Measurements from ENCODE around the gene INPP5A.
"Not testable (repeated sequence)": the region's sequence is repeated elsewhere in the genome, so short reads cannot be mapped to it uniquely, and the experiment has no call there.

Gene INPP5A

DNA sequence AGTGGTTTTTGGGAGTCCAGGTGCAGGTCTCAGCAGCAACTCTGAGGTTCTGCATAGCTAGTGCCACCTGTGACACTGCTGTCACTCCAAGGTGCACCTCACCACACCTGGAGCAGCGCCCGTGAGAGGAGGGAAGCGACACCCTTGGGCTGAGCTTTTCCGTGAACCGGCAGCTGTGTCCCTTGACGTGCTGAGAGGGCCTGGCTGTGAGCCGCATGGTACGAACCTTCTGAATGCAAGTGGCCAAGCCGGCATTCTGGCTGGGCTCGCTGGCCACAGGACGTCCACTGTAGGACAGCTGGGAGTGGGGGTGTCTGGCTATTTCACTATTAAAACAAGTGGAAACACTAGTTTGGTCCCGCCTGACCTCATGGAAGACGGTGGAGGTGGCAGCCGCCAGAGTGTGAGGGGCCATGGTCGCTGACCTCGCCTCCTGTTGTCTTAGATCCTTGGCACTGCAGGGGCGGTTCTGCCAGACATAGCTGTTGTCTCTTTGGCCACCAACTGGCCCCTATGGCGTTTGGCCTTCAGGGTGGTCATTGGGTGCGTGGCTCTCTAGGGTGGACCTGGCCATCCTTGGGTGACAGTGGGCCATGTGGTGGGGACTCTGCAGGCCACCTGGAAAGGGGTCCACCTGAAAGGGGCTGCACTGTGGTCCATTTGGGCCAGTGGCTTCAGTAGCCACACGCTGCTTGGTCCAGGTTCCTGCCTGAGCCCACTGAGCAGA lies 12.9 kb downstream of the INPP5A start:
- DNase-seq (ENCODE audit: low read depth), result no peak

DNA sequence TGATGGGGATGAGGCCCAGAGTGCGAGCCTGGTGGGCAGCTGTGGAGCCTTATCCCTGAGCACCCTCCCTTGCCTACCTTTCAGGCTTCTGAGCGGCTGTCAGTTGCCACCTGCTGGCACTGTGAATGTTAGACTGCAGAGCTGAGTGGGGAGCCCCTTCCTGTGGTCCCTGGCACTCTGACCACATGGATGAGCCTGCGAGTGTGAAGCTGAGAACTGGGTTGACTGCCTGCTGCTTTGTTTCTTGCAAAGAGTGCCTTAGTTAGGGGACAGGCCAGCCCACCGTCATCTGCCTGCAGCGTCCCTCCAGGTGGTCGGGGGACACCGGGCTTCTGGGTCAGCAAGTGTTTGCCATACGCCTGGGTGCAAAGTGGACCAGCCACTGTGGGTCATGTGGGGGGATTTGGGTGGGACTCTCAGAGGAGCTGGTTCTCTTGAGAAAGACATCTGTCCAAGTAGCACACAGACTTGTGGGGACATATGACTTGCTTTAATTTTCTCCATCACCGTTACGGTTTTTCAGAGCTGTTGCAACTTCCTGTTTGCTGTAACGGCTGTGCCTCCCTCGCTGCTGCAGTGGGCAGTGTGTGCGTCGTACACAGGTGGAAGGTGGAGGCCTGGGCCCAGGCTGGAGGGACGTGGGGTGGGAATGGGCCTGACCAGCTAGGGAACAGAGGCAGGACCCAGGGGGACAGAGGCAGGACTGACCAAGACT lies 13.7 kb downstream of the INPP5A start:
- no peak for DNase-seq (ENCODE audit: low read depth)

DNA sequence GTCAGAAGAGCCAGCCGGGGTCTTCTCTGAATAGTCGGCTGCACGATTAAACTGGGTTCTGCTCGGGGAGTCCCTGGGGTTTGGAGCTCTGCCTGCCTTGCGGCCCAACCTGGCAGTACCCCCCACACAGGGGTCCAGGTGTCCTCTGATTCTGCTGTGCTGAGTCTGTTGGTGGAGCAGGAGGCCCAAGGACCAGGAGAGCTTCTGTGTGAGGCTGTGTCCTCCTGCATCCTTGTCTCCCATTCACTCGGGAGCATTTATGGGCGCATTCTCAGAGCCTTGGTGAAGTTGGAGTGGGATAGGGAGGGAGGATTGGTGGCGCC lies 14.2 kb downstream of the INPP5A start:
- no peak for DNase-seq (ENCODE audit: low read depth)

DNA sequence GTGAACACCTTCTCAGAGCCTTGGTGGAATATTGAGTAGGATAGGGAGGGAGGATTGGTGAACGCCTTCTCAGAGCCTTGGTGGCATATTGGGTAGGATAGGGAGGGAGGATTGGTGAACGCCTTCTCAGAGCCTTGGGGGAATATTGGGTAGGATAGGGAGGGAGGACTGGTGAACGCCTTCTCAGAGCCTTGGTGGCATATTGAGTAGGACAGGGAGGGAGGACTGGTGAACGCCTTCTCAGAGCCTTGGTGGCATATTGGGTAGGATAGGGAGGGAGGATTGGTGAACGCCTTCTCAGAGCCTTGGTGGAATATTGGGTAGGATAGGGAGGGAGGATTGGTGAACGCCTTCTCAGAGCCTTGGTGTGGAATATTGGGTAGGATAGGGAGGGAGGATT lies 15.0 kb downstream of the INPP5A start:
- not testable (repeated sequence) for DNase-seq (ENCODE audit: low read depth)

DNA sequence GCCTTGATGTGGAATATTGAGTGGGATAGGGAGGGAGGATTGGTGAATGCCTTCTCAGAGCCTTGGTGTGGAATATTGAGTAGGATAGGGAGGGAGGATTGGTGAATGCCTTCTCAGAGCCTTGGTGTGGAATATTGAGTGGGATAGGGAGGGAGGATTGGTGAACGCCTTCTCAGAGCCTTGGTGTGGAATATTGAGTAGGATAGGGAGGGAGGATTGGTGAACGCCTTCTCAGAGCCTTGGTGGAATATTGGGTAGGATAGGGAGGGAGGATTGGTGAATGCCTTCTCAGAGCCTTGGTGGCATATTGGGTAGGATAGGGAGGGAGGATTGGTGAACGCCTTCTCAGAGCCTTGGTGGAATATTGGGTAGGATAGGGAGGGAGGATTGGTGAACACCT lies 16.0 kb downstream of the INPP5A start:
- not testable (repeated sequence) for DNase-seq (ENCODE audit: low read depth)

DNA sequence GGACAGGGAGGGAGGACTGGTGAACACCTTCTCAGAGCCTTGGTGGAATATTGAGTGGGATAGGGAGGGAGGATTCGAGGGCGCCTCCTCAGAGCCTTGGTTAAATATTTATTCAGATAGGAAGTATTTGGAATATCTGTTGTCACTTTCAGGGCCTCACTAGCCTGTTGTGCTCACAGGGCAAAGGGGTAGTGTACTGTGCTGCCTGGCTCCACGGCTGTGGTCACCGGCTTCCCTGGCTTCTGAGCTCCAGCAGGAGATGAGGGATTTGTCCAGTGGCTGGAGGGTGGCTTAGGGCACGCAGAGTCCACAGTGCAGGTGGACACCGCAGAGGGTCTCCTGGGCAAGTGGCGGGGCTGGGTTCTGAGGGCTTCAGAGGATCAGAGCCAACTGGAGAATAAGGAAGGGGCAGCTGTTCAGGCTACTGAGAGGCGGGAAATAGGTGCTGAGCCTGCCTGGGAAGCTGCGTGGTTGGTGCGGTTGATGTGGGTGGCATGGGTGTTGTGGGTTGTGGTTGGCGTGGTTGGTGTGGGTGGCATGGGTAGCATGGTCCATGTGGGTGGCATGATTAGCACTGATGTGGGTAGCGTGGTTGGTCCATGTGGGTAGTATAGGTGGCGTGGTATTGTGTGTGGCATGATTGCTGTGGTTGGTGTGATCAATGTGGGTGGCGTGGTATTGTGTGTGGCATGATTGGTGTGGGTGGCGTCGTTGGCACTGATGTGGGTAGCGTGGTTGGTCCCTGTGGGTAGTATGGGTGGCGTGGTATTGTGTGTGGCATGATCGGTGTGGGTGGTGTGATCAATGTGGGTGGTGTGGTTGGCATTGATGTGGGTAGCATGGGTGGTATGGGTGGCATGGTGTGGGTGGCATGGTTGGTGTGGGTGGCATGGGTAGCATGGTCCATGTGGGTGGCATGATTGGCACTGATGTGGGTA lies 16.7 kb downstream of the INPP5A start:
- no peak for DNase-seq (ENCODE audit: low read depth)

DNA sequence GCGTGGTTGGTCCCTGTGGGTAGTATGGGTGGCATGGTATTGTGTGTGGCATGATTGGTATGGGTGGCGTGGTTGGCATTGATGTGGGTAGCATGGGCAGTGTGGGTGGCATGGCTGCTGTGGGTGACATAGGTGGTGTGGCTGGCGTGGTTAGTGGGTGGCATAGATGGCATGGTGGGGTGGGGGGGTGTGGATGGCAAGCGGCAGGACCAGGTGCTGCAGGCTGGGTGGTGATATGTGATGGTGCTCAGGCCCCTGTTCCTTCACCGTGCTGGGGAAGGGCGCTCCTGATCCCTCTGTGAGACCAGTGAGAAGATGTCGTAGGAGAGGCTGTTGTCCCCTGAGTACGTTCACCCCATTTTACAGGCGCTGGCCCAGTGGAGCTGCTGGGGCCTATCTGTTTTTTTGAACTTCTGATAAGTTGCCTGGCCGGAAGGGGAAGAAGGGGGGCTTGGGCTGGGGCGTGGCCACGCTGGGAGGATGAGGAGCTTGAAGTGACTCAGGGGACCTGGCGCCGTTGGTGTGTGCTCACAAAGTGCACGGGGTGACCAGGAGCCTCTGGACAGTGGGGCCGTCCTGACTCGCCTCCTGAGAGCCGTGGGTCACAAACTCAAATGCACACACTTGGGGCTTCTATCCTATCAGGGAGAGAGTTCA lies 17.5 kb downstream of the INPP5A start:
- DNase-seq (ENCODE audit: low read depth), result no peak

GRCh38 chr10:132555648-132556575 lies 18.3 kb downstream of the INPP5A start:
- no peak for DNase-seq (ENCODE audit: low read depth)

GRCh38 chr10:132556994-132557441 lies 19.4 kb downstream of the INPP5A start:
- DNase-seq (ENCODE audit: low read depth), result no peak

GRCh38 chr10:132557696-132558515 lies 20.3 kb downstream of the INPP5A start:
- no peak for DNase-seq (ENCODE audit: low read depth)

DNA sequence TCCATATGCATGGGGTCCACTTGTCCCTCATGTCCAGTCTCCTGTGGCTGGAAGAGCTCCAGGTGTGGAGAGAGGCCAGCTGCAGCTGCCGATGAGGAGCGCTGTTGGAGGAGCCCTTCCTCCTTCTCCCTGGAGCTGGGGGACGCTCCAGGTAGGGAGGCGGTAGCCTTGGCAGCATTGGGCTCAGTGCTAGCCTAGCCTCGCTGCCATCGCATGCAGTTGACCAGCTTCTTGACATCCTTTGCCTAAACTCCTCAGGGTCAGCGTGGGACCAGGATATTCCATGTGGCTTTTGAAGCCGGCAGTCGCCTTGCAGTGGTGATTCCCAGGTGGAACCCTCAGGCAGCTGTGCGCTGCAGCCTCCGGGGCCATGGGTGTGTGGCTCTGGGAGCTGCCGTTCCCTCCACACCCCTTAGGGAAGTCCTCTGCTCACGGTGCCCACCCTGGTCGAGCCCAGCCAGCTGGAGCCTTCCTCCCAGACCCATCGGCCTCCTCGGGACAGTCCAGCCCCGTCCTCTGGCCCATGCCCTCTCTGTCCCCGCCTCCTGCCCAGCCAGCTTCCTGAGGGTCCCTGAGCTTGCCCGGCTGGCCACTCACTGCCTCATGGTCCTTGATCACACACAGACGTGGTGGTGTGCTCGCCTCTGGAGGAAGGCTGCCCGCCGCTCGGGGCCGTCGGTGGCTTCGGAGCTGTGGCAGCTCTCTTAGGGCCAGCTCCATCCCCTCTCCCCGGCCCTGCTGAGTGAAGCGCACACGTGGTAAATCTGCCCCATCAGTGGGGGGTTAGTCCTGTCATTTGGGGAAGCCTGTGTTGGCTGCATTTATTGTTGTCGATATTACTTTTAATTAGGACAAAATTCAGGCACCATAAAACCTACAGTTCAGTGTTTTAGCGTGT lies 21.2 kb downstream of the INPP5A start:
- no peak for DNase-seq (ENCODE audit: low read depth)

- no peak for DNase-seq (ENCODE audit: low read depth)
These were observed 22.0 kb downstream of the INPP5A start for GRCh38 chr10:132559538-132559937.

- no peak for DNase-seq (ENCODE audit: low read depth)
These were observed 22.7 kb downstream of the INPP5A start for GRCh38 chr10:132560241-132560731.

DNA sequence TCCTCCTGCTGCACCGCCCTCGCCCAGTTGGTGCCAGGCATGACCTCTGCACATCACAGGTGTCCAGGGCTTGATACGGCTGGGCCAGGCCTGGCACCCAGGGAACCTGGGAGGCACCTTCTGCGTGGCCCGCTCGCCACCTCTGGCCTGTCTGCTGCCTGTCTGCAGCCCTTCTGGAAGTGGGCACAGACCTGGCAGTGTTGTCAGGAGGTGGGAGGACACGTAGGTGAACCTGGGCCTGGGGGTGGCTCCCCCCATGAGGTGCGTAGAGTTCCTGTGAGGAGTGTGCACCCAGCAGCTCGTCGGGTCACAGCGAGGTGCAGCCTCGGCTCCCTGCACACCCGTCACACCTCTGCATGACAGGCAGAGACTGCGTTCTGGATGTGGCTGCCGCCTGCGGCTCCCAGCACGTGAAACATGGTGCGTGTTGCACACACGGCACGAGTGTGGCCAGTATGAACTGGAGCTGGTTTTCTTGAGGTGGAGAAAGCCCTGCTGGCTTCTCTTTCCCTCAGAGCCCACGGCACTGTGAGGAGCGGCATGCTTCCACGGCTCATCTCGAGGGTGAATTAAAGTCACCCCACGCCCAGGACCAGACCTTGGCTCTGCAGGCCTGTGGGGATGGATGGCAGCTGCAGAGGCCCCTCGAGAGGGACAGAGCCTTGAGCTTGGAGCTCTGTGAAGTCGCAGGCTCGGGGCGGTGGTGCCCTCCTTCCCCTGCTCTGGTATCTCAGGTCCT lies 24.8 kb downstream of the INPP5A start:
- DNase-seq (ENCODE audit: low read depth), result no peak

DNA sequence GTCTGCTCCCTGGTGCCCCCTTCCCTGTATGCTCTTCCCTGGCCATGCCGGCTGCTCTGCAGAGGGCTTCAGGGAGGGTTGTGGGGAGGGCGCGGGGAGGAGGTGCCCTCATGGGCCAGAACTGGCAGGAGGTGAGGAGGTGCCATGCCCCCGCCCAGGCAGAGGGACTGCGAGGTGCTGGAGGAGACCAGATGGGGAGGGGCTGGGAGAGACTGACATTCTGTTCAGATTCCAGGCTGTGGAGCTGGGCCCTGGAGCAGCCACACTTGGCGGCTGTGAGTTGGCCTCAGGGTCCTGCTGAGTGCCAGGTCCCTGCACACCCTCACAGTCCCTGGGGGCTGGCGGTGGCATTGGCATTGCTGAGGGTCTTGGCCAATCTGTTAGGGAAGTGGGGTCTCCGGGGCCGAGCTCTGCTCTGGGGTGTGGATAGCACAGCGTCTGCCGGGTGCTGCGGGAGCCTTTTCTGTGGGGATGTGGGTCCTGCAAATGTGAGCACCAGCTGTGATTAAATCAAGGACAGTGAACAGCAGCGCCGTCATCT lies 25.4 kb downstream of the INPP5A start:
- DNase-seq (ENCODE audit: low read depth), result no peak

GRCh38 chr10:132563485-132564248 lies 26.1 kb downstream of the INPP5A start:
- no peak for DNase-seq (ENCODE audit: low read depth)

DNA sequence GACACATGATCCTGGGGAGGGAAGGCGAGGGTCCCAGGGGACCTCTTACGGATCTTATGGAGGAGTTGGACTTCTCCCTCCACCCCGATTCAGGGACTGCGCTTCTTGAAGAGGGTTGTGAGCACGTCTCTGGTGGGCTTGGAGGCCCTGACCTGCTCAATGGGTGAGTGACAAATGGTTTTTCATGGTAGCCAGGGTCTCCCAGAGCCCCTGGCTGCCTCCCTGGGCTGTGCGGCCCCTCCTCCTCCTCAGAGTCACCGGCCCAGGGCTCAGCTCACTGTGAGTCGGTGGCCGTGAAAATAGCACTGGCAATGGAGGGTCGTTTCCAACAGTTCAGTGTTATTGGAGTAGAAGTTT lies 26.6 kb downstream of the INPP5A start:
- no peak for DNase-seq (ENCODE audit: low read depth)

Measured in HS-5 (cell line).